ENCODE measurements around the gene MOK. TPM values are rescaled to one million over a fixed set of nuclear protein-coding genes. Genes with fewer than 3 reads are reported as not detected.

MOK gene
- total RNA-seq, 2 experiments from 2014 or later: 2.3 to 2.5 TPM

DNA sequence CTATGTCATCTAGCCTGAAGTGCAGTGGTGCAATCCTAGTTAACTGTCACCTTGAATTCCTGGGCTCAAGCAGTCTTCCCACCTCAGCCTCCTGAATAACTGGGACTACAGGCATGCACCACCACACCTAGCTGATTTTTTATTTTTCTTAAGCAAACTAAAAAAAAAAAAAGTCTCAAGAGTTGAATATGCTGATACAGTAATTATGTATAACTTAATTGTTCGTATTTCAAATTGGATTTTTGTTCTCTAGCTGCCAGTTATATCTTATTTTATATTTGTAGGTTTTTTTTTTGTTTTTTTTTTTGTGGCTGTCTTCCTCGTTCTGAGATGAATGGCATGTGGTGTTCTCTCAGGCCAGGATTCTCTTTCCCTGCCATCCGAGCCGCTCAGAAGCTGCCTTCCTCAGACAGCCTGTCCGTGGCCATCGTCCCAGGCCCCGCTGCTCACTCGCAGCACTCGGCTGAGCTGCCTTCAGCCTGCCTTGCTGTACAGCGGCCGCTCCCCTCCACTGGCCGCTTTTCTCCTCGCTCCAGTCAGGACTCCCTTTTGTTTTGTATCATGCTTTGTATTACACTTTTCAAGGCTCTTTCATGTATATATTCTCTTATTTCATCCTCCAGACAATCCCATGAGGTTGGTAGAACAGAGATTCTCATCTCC lies 112.0 kb downstream of the MOK start:
- POLR2A ChIA-PET: no interaction called here
- Mint-ChIP-seq H3K4me3 (no peak overlapping the region), H3K9me3 (no peaks in the 10 kb centered on the region), H3K27me3 (no peaks in the 10 kb centered on the region), H3K4me1 (ENCODE audit: low read depth) (peaks cover 56% of the 10 kb centered on the region), H3K36me3 (ENCODE audit: low read depth) (peaks cover 39% of the 10 kb centered on the region), H3K27ac (no peak overlapping the region)
- CTCF ChIA-PET: no interaction called here
- H3K27ac ChIP-seq (ENCODE audit: low read depth in 1 of 2, low read length in 2 of 2): no peak overlapping the region
- TF ChIP-seq, protein P1, sequence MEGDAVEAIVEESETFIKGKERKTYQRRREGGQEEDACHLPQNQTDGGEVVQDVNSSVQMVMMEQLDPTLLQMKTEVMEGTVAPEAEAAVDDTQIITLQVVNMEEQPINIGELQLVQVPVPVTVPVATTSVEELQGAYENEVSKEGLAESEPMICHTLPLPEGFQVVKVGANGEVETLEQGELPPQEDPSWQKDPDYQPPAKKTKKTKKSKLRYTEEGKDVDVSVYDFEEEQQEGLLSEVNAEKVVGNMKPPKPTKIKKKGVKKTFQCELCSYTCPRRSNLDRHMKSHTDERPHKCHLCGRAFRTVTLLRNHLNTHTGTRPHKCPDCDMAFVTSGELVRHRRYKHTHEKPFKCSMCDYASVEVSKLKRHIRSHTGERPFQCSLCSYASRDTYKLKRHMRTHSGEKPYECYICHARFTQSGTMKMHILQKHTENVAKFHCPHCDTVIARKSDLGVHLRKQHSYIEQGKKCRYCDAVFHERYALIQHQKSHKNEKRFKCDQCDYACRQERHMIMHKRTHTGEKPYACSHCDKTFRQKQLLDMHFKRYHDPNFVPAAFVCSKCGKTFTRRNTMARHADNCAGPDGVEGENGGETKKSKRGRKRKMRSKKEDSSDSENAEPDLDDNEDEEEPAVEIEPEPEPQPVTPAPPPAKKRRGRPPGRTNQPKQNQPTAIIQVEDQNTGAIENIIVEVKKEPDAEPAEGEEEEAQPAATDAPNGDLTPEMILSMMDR (IDR thresholded peaks at IDR 0.05): no peak
- no peaks in the 10 kb centered on the region for H3K4me1 ChIP-seq (ENCODE audit: insufficient read depth, low read length)
- H3K9me3 ChIP-seq (ENCODE audit: control insufficient read depth in 1 of 2, insufficient read depth in 1 of 2, low read length in 2 of 2): no peaks in the 10 kb centered on the region
- no peak overlapping the region for H3K4me3 ChIP-seq (ENCODE audit: low read length)
- H3K36me3 ChIP-seq (ENCODE audit: insufficient read depth, low read length): peaks cover 27% of the 10 kb centered on the region
- ATAC-seq (ENCODE audit: poor library complexity) (no peak), DNase-seq (no peak)
- intact Hi-C loops (cut with DNase I, micrococcal nuclease): no loop called here
- no peaks in the 10 kb centered on the region for H3K27me3 ChIP-seq (ENCODE audit: control insufficient read depth in 1 of 2, insufficient read depth in 2 of 2, low read length in 2 of 2)

DNA sequence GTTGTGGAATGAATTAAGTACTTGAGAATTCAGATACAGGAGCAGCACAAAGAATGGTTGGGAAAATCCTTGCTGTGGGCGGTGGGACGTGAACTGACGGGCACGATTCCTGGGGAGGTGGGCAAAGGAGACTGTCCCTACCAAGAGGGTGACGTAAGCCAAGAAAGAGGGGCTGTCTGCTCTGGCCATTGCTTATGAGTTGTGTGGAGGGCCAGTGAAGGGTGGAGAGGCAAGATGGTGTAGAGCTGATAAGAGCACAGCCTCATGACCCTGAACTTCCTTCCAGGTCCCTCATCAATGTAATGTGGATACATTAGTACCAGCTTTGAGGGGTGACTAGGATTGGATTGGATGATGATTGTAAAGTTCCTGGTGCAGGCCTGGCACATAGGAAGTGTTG lies 115.1 kb downstream of the MOK start:
- Histone ChIP-seq H3K27ac (ENCODE audit: low read depth in 1 of 2, low read length in 2 of 2) (no peak overlapping the region), H3K27me3 (ENCODE audit: control insufficient read depth in 1 of 2, insufficient read depth in 2 of 2, low read length in 2 of 2) (no peaks in the 10 kb centered on the region), H3K9me3 (ENCODE audit: control insufficient read depth in 1 of 2, insufficient read depth in 1 of 2, low read length in 2 of 2) (no peaks in the 10 kb centered on the region), H3K4me1 (ENCODE audit: insufficient read depth, low read length) (peaks cover 13% of the 10 kb centered on the region), H3K4me3 (ENCODE audit: low read length) (no peak overlapping the region), H3K36me3 (ENCODE audit: insufficient read depth, low read length) (peaks cover under 1% of the 10 kb centered on the region)
- Mint-ChIP-seq H3K4me1 (ENCODE audit: low read depth) (peaks cover 52% of the 10 kb centered on the region), H3K27me3 (no peaks in the 10 kb centered on the region), H3K9me3 (no peaks in the 10 kb centered on the region), H3K36me3 (ENCODE audit: low read depth) (peaks cover 8% of the 10 kb centered on the region), H3K27ac (no peak overlapping the region), H3K4me3 (no peak overlapping the region)
- no peak for DNase-seq
- intact Hi-C loops (cut with DNase I, micrococcal nuclease): no loop called here
- POLR2A ChIA-PET: no interaction called here
- CTCF ChIA-PET: no interaction called here
- ATAC-seq (ENCODE audit: poor library complexity): no peak
- TF ChIP-seq, protein P1 (IDR thresholded peaks at IDR 0.05): no peak

DNA sequence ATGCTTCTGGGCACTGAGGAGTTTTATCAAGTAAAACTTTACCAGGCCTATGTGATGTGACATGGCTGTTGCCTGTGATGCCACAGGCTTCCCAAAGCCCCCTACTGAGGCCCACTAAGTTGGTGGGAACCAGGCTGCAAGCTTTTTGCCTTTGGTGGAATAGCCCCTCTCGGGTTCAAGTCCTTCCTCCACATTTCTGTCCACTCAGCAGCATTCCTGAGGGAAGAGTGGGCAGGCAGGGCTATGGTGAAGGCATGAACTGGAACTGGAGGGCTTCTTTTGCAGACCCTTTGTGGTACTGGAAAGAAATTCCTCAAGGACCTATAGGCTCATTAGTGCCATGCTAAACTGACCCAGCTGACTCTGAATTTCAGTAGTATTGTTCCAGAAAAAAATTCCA lies 116.8 kb downstream of the MOK start:
- H3K27ac Mint-ChIP-seq: no peak overlapping the region
- DNase-seq: no peak
- ChIA-PET POLR2A (interaction anchor here (1.5 kb wide), 1 partner anchor 11 kb away, joined by 4 read pairs; no protein-coding TSS in a partner anchor), CTCF (no interaction called here)
- H3K4me3 Mint-ChIP-seq: no peak overlapping the region
- intact Hi-C loops (cut with DNase I, micrococcal nuclease): no loop called here
- TF ChIP-seq, protein P1 (IDR thresholded peaks at IDR 0.05): no peak
- H3K9me3 ChIP-seq (ENCODE audit: control insufficient read depth in 1 of 2, insufficient read depth in 1 of 2, low read length in 2 of 2): no peaks in the 10 kb centered on the region
- no peaks in the 10 kb centered on the region for H3K36me3 Mint-ChIP-seq (ENCODE audit: low read depth)
- H3K27me3 ChIP-seq (ENCODE audit: control insufficient read depth in 1 of 2, insufficient read depth in 2 of 2, low read length in 2 of 2): no peaks in the 10 kb centered on the region
- peaks cover 19% of the 10 kb centered on the region for H3K4me1 ChIP-seq (ENCODE audit: insufficient read depth, low read length)
- H3K27ac ChIP-seq (ENCODE audit: low read depth in 1 of 2, low read length in 2 of 2): no peak overlapping the region
- H3K4me3 ChIP-seq (ENCODE audit: low read length): no peak overlapping the region
- ATAC-seq (ENCODE audit: poor library complexity): no peak
- H3K9me3 Mint-ChIP-seq: no peaks in the 10 kb centered on the region
- peaks cover 54% of the 10 kb centered on the region for H3K4me1 Mint-ChIP-seq (ENCODE audit: low read depth)
- no peaks in the 10 kb centered on the region for H3K36me3 ChIP-seq (ENCODE audit: insufficient read depth, low read length)
- H3K27me3 Mint-ChIP-seq: no peaks in the 10 kb centered on the region
